Fibroblast of lung (primary cell): Measurements from ENCODE around the gene SC5D. TPM values are rescaled to one million over a fixed set of nuclear protein-coding genes. Genes with fewer than 3 reads are reported as not detected.

Experiments used
- DNase-seq, 2 donors: peaks; one replicate each; pipeline versions ENCODE4 v3.0.0 to v3.0.0-alpha.2; 2010; ENCODE audit warnings: low read depth in 2 of 2
- H2AFZ ChIP-seq: 2 replicates; pipeline ENCODE4 v1.5.1; 2012; ENCODE audit warnings: low read length, control low read depth, inconsistent platforms
- H3K27ac ChIP-seq: 2 replicates; pipeline ENCODE4 v1.5.1; 2011; ENCODE audit warnings: low read length, control low read depth; ENCODE audit not compliant: insufficient read depth
- H3K27me3 ChIP-seq: 2 replicates; pipeline ENCODE4 v1.5.1; 2011; ENCODE audit warnings: mild to moderate bottlenecking, low read length; ENCODE audit not compliant: control insufficient read depth, insufficient read depth
- H3K36me3 ChIP-seq: 2 replicates; pipeline ENCODE4 v1.5.1; 2011; ENCODE audit warnings: low read length; ENCODE audit not compliant: control insufficient read depth, insufficient read depth
- H3K4me1 ChIP-seq: 2 replicates; pipeline ENCODE4 v1.5.1; 2011; ENCODE audit warnings: low read length; ENCODE audit not compliant: control insufficient read depth, insufficient read depth; ENCODE audit errors: extremely low read depth
- H3K4me2 ChIP-seq: 2 replicates; pipeline ENCODE4 v1.5.1; 2011; ENCODE audit warnings: low read length, control low read depth; ENCODE audit not compliant: insufficient read depth; ENCODE audit errors: extremely low read depth
- H3K4me3 ChIP-seq, 4 experiments: fragments of 200-600 bp in 1 of 4; sonication (generic) in 1 of 4; replicated peaks in 1 of 4; 2 replicates each; pipeline ENCODE4 v1.5.1; 2011 to 2016; ENCODE audit warnings: low read length in 4 of 4, low read depth in 3 of 4, mild to moderate bottlenecking in 3 of 4, control low read depth in 2 of 4, inconsistent platforms in 1 of 4, mixed read lengths in 1 of 4; ENCODE audit not compliant: insufficient read depth in 1 of 4; ENCODE audit errors: control extremely low read depth in 1 of 4
- H3K79me2 ChIP-seq: 2 replicates; pipeline ENCODE4 v1.5.1; 2012; ENCODE audit warnings: mild to moderate bottlenecking, low read length, inconsistent platforms; ENCODE audit not compliant: control insufficient read depth, insufficient read depth
- H3K9ac ChIP-seq: 2 replicates; pipeline ENCODE4 v1.5.1; 2011; ENCODE audit warnings: mild to moderate bottlenecking, low read length, control low read depth; ENCODE audit not compliant: insufficient read depth
- H3K9me3 ChIP-seq: 2 replicates; pipeline ENCODE4 v1.5.1; 2012; ENCODE audit warnings: low read depth, low read length; ENCODE audit not compliant: control insufficient read depth, insufficient read depth
- H4K20me1 ChIP-seq: 2 replicates; pipeline ENCODE4 v1.5.1; 2011; ENCODE audit warnings: low read length; ENCODE audit not compliant: control insufficient read depth, insufficient read depth; ENCODE audit errors: extremely low read depth
- EZH2 ChIP-seq: IDR thresholded peaks from 2 replicates; pipeline ENCODE4 v1.5.1; 2012; ENCODE audit warnings: low read length, control low read depth, mild to moderate bottlenecking; ENCODE audit errors: missing control alignments
- polyA plus RNA-seq, 2 donors: library from polyadenylated mRNA; depleted of rRNA in 1 of 2; stranded (reverse) in 1 of 2; unstranded in 1 of 2; fragments of >200 nt; gene quantifications; 2 replicates each; pipeline ENCODE4 v1.2.1, GENCODE V29; 2011 to 2012; ENCODE audit warnings: missing spikeins in 1 of 2
- total RNA-seq: library from RNA; depleted of rRNA; stranded (reverse); fragments of >200 nt; gene quantifications from 2 replicates; pipeline ENCODE4 v1.2.1, GENCODE V29; 2014
- TF ChIP-seq, protein P1 (sequence below), 2 donors: IDR thresholded peaks in 1 of 2; conservative IDR thresholded peaks in 1 of 2; 1 replicate in 1 of 2; 2 replicates in 1 of 2; pipeline ENCODE4 v1.5.1; 2011 to 2012; ENCODE audit warnings: low read length in 2 of 2, control low read depth in 1 of 2, inconsistent platforms in 1 of 2, low read depth in 1 of 2, mild to moderate bottlenecking in 1 of 2

The SC5D gene
- total and polyA plus RNA-seq, 2 donors (not counting 1 experiment from before 2014, with no cell fraction given) = 102 to 112 TPM

DNA sequence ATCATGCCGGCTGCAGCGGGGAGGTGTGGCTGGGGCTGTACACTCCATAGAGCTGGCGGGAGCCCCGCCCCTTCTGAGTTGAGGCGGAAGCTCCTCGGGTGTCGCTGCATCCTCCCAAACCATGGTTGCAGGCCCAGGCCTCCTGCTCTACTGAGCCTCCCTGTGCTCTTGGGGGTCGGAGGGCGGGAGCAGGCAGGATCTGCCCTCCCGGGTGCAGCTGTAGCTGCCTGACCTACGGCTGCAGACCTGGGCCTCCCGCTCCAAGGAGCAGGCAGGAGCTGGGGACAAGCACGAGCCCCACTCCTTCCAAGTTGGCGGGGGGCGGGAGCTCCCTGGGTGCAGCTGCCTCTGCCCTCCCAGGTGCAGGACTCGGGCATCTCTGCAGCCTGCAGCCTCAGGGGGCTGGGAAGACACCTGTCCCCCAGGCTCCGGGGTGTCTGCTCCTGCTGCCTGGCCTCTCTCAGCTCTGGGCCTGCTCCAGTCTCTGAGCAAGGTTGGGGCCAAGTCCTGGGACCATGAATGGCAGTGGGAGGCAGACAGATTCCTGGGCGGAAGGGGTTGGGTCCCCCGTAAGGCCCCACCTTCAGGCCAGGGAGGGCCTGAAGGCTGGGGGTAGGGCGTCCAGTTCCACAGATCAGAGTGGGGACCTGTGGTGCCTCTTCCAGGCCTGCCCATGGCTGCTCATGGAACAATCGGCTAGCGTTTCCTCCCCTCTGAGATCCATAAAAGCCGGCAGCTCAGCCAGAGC is 46.4 kb upstream of the SC5D start:
- Histone ChIP-seq H3K4me2 (no peak overlapping the region), H3K27ac (no peak overlapping the region), H3K9ac (no peak overlapping the region), H3K4me3 (no peak overlapping the region), H3K79me2 (no peaks in the 10 kb centered on the region), H4K20me1 (no peaks in the 10 kb centered on the region), H3K36me3 (no peaks in the 10 kb centered on the region), H3K4me1 (no peaks in the 10 kb centered on the region), H3K9me3 (no peaks in the 10 kb centered on the region), H3K27me3 (peaks cover 4% of the 10 kb centered on the region), H2AFZ (no peak overlapping the region)
- TF ChIP-seq, protein P1, sequence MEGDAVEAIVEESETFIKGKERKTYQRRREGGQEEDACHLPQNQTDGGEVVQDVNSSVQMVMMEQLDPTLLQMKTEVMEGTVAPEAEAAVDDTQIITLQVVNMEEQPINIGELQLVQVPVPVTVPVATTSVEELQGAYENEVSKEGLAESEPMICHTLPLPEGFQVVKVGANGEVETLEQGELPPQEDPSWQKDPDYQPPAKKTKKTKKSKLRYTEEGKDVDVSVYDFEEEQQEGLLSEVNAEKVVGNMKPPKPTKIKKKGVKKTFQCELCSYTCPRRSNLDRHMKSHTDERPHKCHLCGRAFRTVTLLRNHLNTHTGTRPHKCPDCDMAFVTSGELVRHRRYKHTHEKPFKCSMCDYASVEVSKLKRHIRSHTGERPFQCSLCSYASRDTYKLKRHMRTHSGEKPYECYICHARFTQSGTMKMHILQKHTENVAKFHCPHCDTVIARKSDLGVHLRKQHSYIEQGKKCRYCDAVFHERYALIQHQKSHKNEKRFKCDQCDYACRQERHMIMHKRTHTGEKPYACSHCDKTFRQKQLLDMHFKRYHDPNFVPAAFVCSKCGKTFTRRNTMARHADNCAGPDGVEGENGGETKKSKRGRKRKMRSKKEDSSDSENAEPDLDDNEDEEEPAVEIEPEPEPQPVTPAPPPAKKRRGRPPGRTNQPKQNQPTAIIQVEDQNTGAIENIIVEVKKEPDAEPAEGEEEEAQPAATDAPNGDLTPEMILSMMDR (conservative IDR thresholded peaks at IDR 0.05 in 1 of 2, IDR thresholded peaks at IDR 0.05 in 1 of 2; ENCODE audit: low read depth in 1 of 2, low read length in 2 of 2) = no peak
- TF ChIP-seq EZH2 = no peak
- DNase-seq = no peak

DNA sequence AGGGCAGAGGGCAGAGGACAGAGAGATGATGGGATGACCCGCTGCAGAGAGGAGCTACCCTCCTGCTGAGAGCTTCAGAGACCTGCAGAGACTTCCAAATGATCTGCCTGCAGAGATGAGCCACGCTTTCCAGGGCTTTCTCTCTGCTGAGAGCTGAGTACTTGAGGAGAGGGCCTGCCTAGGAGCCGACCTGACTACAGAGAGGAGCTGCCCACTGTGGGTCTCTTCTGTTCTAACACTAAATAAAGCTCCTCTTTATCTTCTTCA is 45.9 kb upstream of the SC5D start:
- no peak for DNase-seq
- Histone ChIP-seq H3K4me3 (no peak overlapping the region), H3K27me3 (peaks cover 2% of the 10 kb centered on the region), H3K79me2 (no peaks in the 10 kb centered on the region), H3K9me3 (no peaks in the 10 kb centered on the region), H3K9ac (no peak overlapping the region), H2AFZ (no peak overlapping the region), H3K36me3 (no peaks in the 10 kb centered on the region), H3K4me1 (no peaks in the 10 kb centered on the region), H4K20me1 (no peaks in the 10 kb centered on the region), H3K4me2 (no peak overlapping the region), H3K27ac (no peak overlapping the region)
- TF ChIP-seq, protein P1 (conservative IDR thresholded peaks at IDR 0.05 in 1 of 2, IDR thresholded peaks at IDR 0.05 in 1 of 2; ENCODE audit: low read depth in 1 of 2, low read length in 2 of 2) = no peak
- no peak for TF ChIP-seq EZH2

DNA sequence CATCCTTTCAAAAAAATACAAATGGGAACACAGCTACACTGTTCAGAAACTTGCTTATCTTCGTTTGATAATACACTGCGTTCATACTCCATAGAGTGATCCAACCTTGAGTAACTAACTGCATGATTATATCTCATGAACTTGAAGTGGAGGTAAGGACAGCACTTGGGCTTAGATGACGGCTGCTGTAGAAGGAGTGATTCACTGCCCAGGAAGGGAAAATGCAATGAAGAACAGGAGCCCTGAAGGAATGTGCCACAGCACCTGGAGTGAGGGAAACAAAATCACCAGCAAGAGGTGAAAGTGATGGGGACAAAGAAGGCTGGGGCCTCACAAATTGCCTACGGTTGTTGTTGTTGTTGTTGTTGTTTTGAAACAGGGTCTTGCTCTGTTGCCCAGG is 44.1 kb upstream of the SC5D start:
- H3K9ac ChIP-seq = no peak overlapping the region
- H3K4me1 ChIP-seq = no peaks in the 10 kb centered on the region
- DNase-seq = peak in 1 of 2 donors; percentile 73
- no peaks in the 10 kb centered on the region for H4K20me1 ChIP-seq
- H2AFZ ChIP-seq = no peak overlapping the region
- H3K79me2 ChIP-seq = no peaks in the 10 kb centered on the region
- H3K27ac ChIP-seq = no peak overlapping the region
- H3K4me2 ChIP-seq = no peak overlapping the region
- H3K27me3 ChIP-seq = peaks cover 2% of the 10 kb centered on the region
- no peak overlapping the region for H3K4me3 ChIP-seq
- TF ChIP-seq, protein P1 (conservative IDR thresholded peaks at IDR 0.05 in 1 of 2, IDR thresholded peaks at IDR 0.05 in 1 of 2; ENCODE audit: low read depth in 1 of 2, low read length in 2 of 2) = no peak
- no peaks in the 10 kb centered on the region for H3K9me3 ChIP-seq
- H3K36me3 ChIP-seq = no peaks in the 10 kb centered on the region
